Heart left ventricle (tissue), 16 donors: ENCODE data around the gene MCM10. TPM values are rescaled to one million over a fixed set of nuclear protein-coding genes. Genes with fewer than 3 reads are reported as not detected.

Source experiments
- ATAC-seq, 4 donors: fragments of 200-7000 bp; cut with Tn5 transposase; one replicate each; pipeline ENCODE4 v1.9.1; 2020 to 2022; ENCODE audit warnings: moderate library complexity in 4 of 4, mild to moderate bottlenecking in 3 of 4, moderate number of reproducible peaks in 1 of 4
- DNase-seq, 5 donors: peaks; one replicate each; pipeline ENCODE4 v3.0.0-alpha.2; 2020
- H3K27ac ChIP-seq, 12 donors: fragments of 200-600 bp; sonication (generic) in 4 of 12; one replicate each; pipeline versions ENCODE4 v1.5.0 to v1.8.0; 2016 to 2022; ENCODE audit warnings: mild to moderate bottlenecking in 2 of 12
- H3K27me3 ChIP-seq, 9 donors: fragments of 200-600 bp; sonication (generic) in 2 of 9; one replicate each; pipeline versions ENCODE4 v1.5.1 to v1.8.0; 2016 to 2022; ENCODE audit warnings: mild to moderate bottlenecking in 3 of 9
- H3K36me3 ChIP-seq, 9 donors: fragments of 200-600 bp; sonication (generic) in 2 of 9; one replicate each; pipeline versions ENCODE4 v1.5.0 to v1.8.0; 2018 to 2022; ENCODE audit warnings: mild to moderate bottlenecking in 2 of 9
- H3K4me1 ChIP-seq, 12 donors: fragments of 200-600 bp; sonication (generic) in 4 of 12; one replicate each; pipeline versions ENCODE4 v1.5.0 to v1.8.0; 2016 to 2022; ENCODE audit warnings: mild to moderate bottlenecking in 3 of 12
- H3K4me3 ChIP-seq, 12 donors: fragments of 200-600 bp; sonication (generic) in 4 of 12; one replicate each; pipeline versions ENCODE4 v1.5.0 to v1.8.0; 2017 to 2022; ENCODE audit warnings: mild to moderate bottlenecking in 9 of 12, moderate library complexity in 4 of 12
- H3K9me3 ChIP-seq, 12 donors: fragments of 200-600 bp; sonication (generic) in 4 of 12; one replicate each; pipeline versions ENCODE4 v1.5.0 to v1.8.0; 2016 to 2022; ENCODE audit warnings: mild to moderate bottlenecking in 1 of 12
- POLR2A ChIP-seq, 2 donors: fragments of 450-650 bp; IDR thresholded peaks; one replicate each; pipeline ENCODE4 v1.6.1; 2017; ENCODE audit warnings: antibody characterized with exemption in 2 of 2, mild to moderate bottlenecking in 2 of 2, moderate library complexity in 2 of 2
- WGBS, 4 donors: extraction: QIAGEN DNeasy Blood & Tissue Kit in 2 of 4; methylation state at CpG; one replicate each; pipeline versions ENCODE4 v1.1.5 to v1.1.7; 2013 to 2018; 5-methylcytosine and 5-hydroxymethylcytosine counted together
- intact Hi-C, 10 donors: fragments of 100-400 bp; cut with DNase I; formaldehyde crosslinking; loops; one replicate each; pipeline versions ENCODE4 v1.11.1 to v1.14.2; 2022
- polyA plus RNA-seq, 2 donors: library from polyadenylated mRNA; stranded (reverse); fragments of 200-250 nt; gene quantifications; one replicate each; pipeline ENCODE4 v1.2.3, GENCODE V29; 2013
- total RNA-seq, 9 donors: library from RNA; depleted of rRNA in 2 of 9; stranded (reverse); fragments of >200 nt in 2 of 9; fragmentation: NEBNext Ultra II Directional in 3 of 9; extraction: Animal tissue kit (Norgen Biotek cat#: 25700) in 3 of 9; gene quantifications; one replicate each; pipeline versions ENCODE4 v1.1.0 to v1.2.4, GENCODE V29; 2016 to 2023
- TF ChIP-seq, protein P1 (sequence below), 12 donors: fragments of 200-600 bp; sonication (generic) in 4 of 12; IDR thresholded peaks; one replicate each; pipeline versions ENCODE4 v1.5.0 to v1.8.0; 2018 to 2022; ENCODE audit warnings: antibody characterized with exemption in 12 of 12, mild to moderate bottlenecking in 5 of 12
- donor health status: ischemic (EF 13 %, LVEDD 7.1; RV severe dilation, severe dysfunction).
- donor health status: healthy with polysubstance abuse.
- donor health status: DM: no; HTN: yes; CAD: no.
- donor health status: DM: no; HTN: no; CAD: no.
- donor health status: ischemic (EF 25% LVEDD 6.9; RV normal size, moderate dysfunction).
- donor health status: ischemic (EF 25% LVEDD 5.7; RV mildly dilated, moderate dysfunction).
- donor health status: healthy.
- donor health status: DM: yes; HTN: yes; CAD: no.
- donor health status: ischemic (EF 35%, LVEDD 5.7; RV mildly dilated, moderate dysfunction).
- donor health status: nonischemic (EF 11% LVEDD 7.7; RV severe dilation, severe dysfunction).
- donor health status: DM: yes; HTN: yes; CAD: no.
- donor health status: PGD.
- donor health status: ischemic (EF 29% LVEDD 5.4; RV normal size, mild dysfunction).
- donor health status: nonischemic (EF 23%, LVEDD 6.1; RV moderate dilation, normal function).

Gene MCM10
- total and polyA plus RNA-seq, 11 donors = 0.11 to 4.2 (median 0.24) TPM; not detected in 3

DNA sequence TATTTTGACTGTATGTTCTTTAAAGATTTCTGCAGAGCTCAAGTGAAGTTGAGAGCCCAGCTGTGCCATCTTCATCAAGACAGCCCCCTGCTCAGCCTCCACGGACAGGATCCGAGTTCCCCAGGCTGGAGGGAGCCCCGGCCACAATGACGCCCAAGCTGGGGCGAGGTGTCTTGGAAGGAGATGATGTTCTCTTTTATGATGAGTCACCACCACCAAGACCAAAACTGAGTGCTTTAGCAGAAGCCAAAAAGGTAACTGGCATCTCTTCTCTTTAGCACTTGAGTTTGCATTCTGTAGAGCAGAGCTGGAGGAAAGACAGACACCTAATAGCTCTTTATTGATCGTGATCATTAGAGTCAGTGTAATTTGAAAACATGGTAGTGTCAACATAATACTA is 33.7 kb downstream of the MCM10 start:
- TF ChIP-seq, protein P1, sequence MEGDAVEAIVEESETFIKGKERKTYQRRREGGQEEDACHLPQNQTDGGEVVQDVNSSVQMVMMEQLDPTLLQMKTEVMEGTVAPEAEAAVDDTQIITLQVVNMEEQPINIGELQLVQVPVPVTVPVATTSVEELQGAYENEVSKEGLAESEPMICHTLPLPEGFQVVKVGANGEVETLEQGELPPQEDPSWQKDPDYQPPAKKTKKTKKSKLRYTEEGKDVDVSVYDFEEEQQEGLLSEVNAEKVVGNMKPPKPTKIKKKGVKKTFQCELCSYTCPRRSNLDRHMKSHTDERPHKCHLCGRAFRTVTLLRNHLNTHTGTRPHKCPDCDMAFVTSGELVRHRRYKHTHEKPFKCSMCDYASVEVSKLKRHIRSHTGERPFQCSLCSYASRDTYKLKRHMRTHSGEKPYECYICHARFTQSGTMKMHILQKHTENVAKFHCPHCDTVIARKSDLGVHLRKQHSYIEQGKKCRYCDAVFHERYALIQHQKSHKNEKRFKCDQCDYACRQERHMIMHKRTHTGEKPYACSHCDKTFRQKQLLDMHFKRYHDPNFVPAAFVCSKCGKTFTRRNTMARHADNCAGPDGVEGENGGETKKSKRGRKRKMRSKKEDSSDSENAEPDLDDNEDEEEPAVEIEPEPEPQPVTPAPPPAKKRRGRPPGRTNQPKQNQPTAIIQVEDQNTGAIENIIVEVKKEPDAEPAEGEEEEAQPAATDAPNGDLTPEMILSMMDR (IDR thresholded peaks at IDR 0.05) = no peak
- no peak for TF ChIP-seq POLR2A (IDR thresholded peaks at IDR 0.05)
- intact Hi-C loops = no loop called here
- 95 to 98% (median 97%) methylated on average over 6 of the region's 6 CpGs for WGBS, 4 donors

DNA sequence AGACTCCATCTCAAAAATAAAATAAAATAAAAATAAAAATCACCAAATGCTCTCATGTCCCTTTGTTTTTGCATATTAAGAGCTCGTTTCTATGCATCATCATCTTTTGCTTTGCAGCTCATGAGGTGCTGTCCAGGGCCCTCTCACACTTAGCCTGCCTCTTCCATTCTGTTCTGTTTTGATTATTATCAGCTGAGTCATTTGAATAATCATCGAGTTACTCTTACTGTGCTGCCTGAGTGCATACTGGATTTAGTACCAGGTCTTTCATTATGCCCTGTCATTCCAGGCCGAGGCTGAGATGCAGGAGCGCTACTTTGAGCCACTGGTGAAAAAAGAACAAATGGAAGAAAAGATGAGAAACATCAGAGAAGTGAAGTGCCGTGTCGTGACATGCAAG is 39.8 kb downstream of the MCM10 start:
- Histone ChIP-seq H3K36me3 (no peaks in the 10 kb centered on the region), H3K4me3 (no peak overlapping the region), H3K27ac (no peak overlapping the region), H3K27me3 (no peaks in the 10 kb centered on the region), H3K4me1 (no peaks in the 10 kb centered on the region), H3K9me3 (no peaks in the 10 kb centered on the region)
- intact Hi-C loops = loop anchor here in 1 of 10 donors (10.0 kb wide), 1 partner anchor 64 kb away; no protein-coding TSS in a partner anchor
- no peak for TF ChIP-seq POLR2A (IDR thresholded peaks at IDR 0.05)
- TF ChIP-seq, protein P1 (IDR thresholded peaks at IDR 0.05) = no peak
- no peak for ATAC-seq
- 85 to 96% (median 91%) methylated on average over 6 of the region's 6 CpGs for WGBS, 4 donors
- no peak for DNase-seq

More for the DNA sequence above, 33.7 kb downstream of the MCM10 start:
- Histone ChIP-seq H3K4me3 (no peak overlapping the region), H3K36me3 (no peaks in the 10 kb centered on the region), H3K27ac (no peak overlapping the region), H3K4me1 (no peaks in the 10 kb centered on the region), H3K27me3 (no peaks in the 10 kb centered on the region), H3K9me3 (no peaks in the 10 kb centered on the region)
- ATAC-seq (no peak), DNase-seq (no peak)

GRCh38 chr10:13206091-13206490 is 44.7 kb downstream of the MCM10 start:
- no peaks in the 10 kb centered on the region for H3K27me3 ChIP-seq

GRCh38 chr10:13206546-13207443 is 45.4 kb downstream of the MCM10 start:
- ATAC-seq (no peak), DNase-seq (no peak)
- Histone ChIP-seq H3K36me3 (no peaks in the 10 kb centered on the region), H3K9me3 (no peaks in the 10 kb centered on the region), H3K27me3 (no peaks in the 10 kb centered on the region), H3K4me1 (no peaks in the 10 kb centered on the region), H3K27ac (no peak overlapping the region), H3K4me3 (no peak overlapping the region)
- 64 to 85% (median 81%) methylated on average over 5 of the region's 5 CpGs for WGBS, 4 donors
- TF ChIP-seq, protein P1 (IDR thresholded peaks at IDR 0.05) = peak in 10 of 12 donors; percentile 11 to 53 (median 34)
- TF ChIP-seq POLR2A (IDR thresholded peaks at IDR 0.05) = no peak
- intact Hi-C loops = loop anchor here in 1 of 10 donors (10.0 kb wide), 1 partner anchor 58 kb away; no protein-coding TSS in a partner anchor

More at GRCh38 chr10:13206091-13206490, 44.7 kb downstream of the MCM10 start:
- no peak for ATAC-seq
- no peak for DNase-seq
- TF ChIP-seq POLR2A (IDR thresholded peaks at IDR 0.05) = no peak
- TF ChIP-seq, protein P1 (IDR thresholded peaks at IDR 0.05) = no peak
- Histone ChIP-seq H3K4me1 (no peaks in the 10 kb centered on the region), H3K9me3 (no peaks in the 10 kb centered on the region), H3K4me3 (no peak overlapping the region), H3K27ac (no peak overlapping the region), H3K36me3 (no peaks in the 10 kb centered on the region)
- intact Hi-C loops = loop anchor here in 1 of 10 donors (10.0 kb wide), 1 partner anchor 59 kb away; no protein-coding TSS in a partner anchor
- WGBS, 4 donors = 89 to 92% (median 91%) methylated on average over 9 of the region's 9 CpGs
